Measurements from ENCODE around the gene IGFL4.

- no peak for TF ChIP-seq GABPA (IDR thresholded peaks at IDR 0.05; ENCODE audit: borderline replicate concordance, insufficient read depth, low read length)
- peak; percentile 20 to 43 (median 39) for TF ChIP-seq CTCF (IDR thresholded peaks at IDR 0.05; ENCODE audit: control extremely low read depth in 1 of 3, insufficient read depth in 1 of 3, low read depth in 1 of 3, low read length in 3 of 3)
- TF ChIP-seq YY1 (IDR thresholded peaks at IDR 0.05; ENCODE audit: low read depth, low read length), result no peak
- TF ChIP-seq CEBPB (IDR thresholded peaks at IDR 0.05; ENCODE audit: low read depth, low read length), result no peak
These were observed 19.2 kb downstream of the IGFL4 start for GRCh38 chr19:46021531-46022041.
